HG02970 (cell line): Measurements from ENCODE around the gene PVRIG.
"Not testable (repeated sequence)": the region's sequence is repeated elsewhere in the genome, so short reads cannot be mapped to it uniquely, and the experiment has no call there.

Source experiments
- ATAC-seq: cut with Tn5 transposase; IDR thresholded peaks from one replicate; pipeline ENCODE4 v1.9.1; 2021; ENCODE audit warnings: mild to moderate bottlenecking, moderate library complexity, moderate number of reproducible peaks; ENCODE audit not compliant: unreplicated experiment, low FRiP score

Gene PVRIG

DNA sequence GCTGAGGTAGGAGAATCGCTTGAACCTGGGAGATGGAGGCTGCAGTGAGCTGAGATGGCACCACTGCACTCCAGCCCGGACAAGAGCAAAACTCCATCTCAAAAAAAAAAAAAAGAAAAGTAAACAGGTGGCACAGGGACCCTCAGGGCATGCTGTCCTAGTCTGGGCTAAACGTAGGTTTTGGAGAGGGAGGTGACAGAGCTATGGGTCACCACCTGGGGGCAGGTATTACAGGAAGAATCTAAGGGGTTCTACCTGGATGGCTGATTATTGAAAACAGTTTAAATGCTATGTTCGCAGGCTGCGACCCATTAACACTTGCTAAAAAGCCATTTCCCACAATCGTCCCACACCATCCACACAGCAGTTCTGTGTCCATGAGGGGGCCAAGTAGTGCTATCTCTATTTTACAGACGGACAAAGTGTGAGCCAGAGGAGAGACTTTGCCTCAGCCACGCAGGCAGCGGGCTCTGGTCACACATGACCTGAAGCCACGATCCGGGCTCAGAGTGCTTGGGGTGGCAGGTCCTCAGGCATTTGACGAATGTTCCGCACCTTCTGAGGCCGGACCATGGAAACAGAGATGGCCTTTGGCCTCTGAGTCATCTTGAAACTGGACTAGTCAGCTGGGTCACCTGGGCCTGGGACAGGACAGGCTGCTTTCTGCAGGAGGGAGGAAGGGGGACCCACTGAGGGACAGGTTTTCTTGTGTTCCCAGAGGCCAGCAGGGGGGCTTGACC, 49.7 kb downstream of the PVRIG start:
- ATAC-seq: not testable (repeated sequence)

DNA sequence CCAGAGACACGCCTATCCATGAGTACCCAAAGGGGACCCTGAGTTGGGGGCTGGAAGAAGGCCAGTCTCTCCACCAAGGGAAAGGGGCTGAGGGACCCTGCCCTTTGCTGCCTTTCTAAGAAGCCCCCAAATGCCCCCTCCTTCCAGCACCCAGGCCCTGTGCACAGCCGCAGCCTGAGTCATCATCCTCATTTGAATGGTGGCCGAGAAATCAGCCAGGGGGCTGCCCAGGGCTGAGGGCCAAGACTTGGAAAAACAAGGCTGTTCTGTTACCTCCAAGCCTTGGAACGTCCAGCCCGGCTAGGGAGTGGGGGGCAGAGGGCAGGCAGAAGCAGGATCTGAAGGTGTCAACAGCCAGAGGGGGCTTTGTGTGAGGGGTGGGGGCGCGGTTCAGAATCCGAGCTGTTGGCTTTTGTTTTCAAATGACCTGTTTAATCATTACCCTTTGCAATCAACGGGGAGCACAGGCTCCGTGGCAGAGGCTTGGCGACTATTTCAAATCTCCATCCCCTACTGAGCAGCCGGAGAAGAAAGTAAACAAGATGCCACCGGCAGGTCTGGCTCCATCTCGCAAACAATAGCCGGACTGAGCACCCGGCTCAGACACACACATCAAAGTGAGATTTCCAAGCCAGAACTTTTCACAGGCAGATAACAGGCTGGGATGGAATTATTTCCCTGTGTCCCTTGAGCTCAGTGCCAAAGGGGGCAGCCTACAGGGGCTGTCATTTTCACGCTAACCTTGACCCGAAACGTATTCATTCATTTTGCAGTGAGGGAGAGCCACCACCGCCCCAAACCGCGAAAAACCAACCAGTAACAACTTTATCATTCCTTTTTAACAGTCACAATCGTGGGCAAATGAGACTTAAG, 50.5 kb downstream of the PVRIG start:
- not testable (repeated sequence) for ATAC-seq
